K562 treated with DMSO at 1 percent for 4 hours (cell line): Measurements from ENCODE around the gene SPRR2D. TPM values are rescaled to one million over a fixed set of nuclear protein-coding genes. Genes with fewer than 3 reads are reported as not detected.

Experiments used
- total RNA-seq: library from RNA; unstranded; fragments of 300-600 nt; gene quantifications from 2 replicates; pipeline ENCODE4 v1.2.3, GENCODE V29; 2022; ENCODE audit not compliant: insufficient read depth

The SPRR2D gene
- 36.6 and 103 TPM in 2 replicates for total RNA-seq

DNA sequence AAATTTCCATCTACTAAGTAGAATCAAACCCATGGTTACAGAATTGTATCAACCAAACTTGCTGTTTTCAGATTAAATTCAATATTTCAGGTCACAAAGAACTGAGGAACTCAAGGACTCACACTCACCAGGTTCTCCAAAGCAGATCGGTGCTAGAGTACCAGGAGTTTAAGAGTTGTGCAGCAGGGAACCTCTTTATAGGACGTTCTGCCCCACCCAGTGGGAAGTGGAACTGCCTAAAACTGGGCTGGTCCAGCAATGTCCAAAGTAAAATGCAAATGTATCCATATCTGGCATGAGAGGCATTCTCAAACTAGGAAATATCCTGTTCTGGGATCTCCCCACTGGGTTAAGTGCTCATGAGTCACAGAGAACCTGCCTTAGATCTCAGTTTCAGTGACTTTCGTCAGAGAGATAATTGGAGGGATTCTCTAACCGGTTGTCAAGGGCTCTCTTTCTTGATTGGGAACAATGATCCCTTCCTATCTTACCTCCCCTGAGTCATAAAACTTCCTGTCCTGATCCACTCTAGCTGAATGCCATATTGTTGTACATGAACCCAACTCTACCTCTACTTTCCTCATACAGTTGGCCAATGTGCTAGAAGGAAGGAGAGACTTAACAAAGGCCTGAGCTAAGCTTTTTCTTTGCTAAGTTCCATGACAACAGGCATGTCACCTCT, at the start of gene SPRR2D:
Gene SPRR2D (minus strand): TSS at position 171 of the 682 bp plus-strand sequence. CDS start 774 bp downstream, outside the sequence.

DNA sequence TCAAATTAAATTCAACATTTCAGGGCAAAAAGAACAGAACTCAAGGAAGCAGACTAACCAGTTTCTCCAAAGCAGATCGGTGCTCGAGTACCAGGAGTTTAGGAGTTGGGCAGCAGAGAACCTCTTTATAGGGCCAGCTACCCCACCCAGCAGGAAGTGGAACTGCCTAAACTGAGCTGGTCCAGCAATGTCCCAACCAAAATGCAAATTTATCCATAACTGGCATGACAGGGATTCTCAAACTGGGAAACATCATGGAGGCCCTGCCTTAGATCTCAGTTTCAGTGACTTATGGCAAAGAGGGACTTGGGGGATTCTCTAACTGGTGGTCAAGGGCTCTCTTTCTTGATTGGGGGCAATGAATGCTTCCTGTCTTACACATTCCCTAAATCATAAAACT, 30.6 kb upstream of the SPRR2D start, which contains the start of gene SPRR2B:
Gene SPRR2B (minus strand): TSS at position 101 of the 400 bp plus-strand sequence. CDS start 772 bp downstream, outside the sequence.

DNA sequence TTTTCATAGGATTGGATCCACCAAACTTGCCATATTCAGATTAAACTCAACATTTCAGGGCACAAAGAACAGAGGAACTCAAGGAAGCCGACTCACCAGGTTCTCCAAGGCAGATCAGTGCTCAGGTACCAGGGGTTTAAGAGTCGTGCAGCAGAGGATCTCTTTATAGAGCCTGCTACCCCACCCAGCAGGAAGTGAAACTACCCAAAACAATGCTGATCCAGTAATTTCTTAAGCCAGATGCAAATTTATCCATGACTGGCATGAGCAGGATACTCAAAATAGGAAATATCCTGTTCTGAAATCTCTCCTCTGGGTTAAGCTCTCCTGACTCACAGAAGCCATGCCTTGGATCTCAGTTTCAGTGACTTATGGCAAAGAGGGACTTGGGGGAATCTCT, 16.5 kb upstream of the SPRR2D start, which contains the start of gene SPRR2A:
Gene SPRR2A (minus strand): TSS at position 138 of the 400 bp plus-strand sequence. CDS start 777 bp downstream, outside the sequence.

DNA sequence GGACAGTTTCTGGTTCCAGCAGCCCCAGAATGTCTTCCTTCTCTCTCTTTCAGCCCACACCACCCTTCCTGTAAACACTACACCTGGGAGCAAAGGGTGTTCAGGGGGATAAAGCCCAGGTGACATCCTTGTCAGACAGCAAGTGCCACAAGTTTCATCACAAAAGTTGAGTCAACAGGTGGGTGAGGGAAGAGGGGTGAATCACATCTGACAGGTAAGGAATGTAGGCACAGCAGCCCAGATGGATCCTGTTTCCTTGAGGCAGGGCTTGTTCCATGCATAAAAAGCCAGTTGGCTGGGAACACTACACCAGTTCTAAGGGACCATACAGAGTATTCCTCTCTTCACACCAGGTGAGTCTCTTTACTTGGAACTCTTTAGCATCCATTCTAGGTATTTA, 10.0 kb downstream of the SPRR2D start, which contains the start of gene SPRR1B:
Gene SPRR1B (plus strand): TSS at position 309 of the 400 bp plus-strand sequence. CDS start 1,143 bp downstream, outside the sequence.

DNA sequence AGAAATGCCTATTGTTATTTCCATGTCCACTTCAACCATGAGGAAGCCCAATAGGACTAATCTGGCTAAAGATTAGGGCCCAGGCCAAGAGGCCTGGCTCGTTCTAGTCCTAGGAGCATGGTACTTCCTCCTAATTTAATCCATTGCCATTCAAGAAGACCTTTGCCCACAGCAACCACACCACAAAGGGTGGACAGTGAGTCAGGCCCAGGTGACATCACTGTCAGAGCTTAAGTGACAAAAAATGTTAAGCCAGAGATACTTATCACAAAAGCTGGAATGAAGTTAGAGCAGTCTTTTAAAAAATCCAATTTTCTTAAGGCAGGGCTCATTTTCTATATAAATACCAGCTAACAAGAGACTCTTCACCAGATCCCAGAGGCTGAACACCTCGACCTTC, 39.5 kb downstream of the SPRR2D start, which contains the start of gene SPRR3:
Gene SPRR3 (plus strand): TSS at position 368 of the 400 bp plus-strand sequence. CDS start 1,272 bp downstream, outside the sequence.

Other genes starting within 250 kb of the SPRR2D start
- gene LCE1D, start 244.4 kb downstream of the SPRR2D start, total RNA-seq: not detected in 2 replicates
- gene LCE1C, start 234.5 kb downstream of the SPRR2D start, total RNA-seq: not detected in 2 replicates
- gene LCE1B, start 229.1 kb downstream of the SPRR2D start, total RNA-seq: not detected in 2 replicates
- gene LCE1A, start 213.6 kb downstream of the SPRR2D start, total RNA-seq: not detected in 2 replicates
- gene LCE6A, start 198.3 kb downstream of the SPRR2D start, total RNA-seq: not detected in 2 replicates
- gene LCE7A, start 181.1 kb downstream of the SPRR2D start, total RNA-seq: not detected in 2 replicates
- gene SMCP, start 162.8 kb downstream of the SPRR2D start, total RNA-seq: not detected in 2 replicates
- not detected in 2 replicates for gene IVL, start 132.6 kb downstream of the SPRR2D start, total RNA-seq
- gene SPRR5, start 93.9 kb downstream of the SPRR2D start, total RNA-seq: not detected in 2 replicates
- gene SPRR4, start 70.5 kb downstream of the SPRR2D start, total RNA-seq: not detected in 2 replicates
- gene SPRR1A, start 57.0 kb downstream of the SPRR2D start, total RNA-seq: not detected in 2 replicates
- not detected in 2 replicates for gene SPRR3, start 39.4 kb downstream of the SPRR2D start, total RNA-seq
- gene SPRR1B, start 9.9 kb downstream of the SPRR2D start, total RNA-seq: not detected in 2 replicates
- not detected in 2 replicates for gene SPRR2A, start 16.4 kb upstream of the SPRR2D start, total RNA-seq
- not detected in 2 replicates for gene SPRR2B, start 30.5 kb upstream of the SPRR2D start, total RNA-seq
- gene SPRR2E, start 53.4 kb upstream of the SPRR2D start, total RNA-seq: not detected in 2 replicates
- gene SPRR2F, start 72.4 kb upstream of the SPRR2D start, total RNA-seq: not detected in 2 replicates
- gene SPRR2G, start 109.8 kb upstream of the SPRR2D start, total RNA-seq: not detected in 2 replicates
- not detected in 2 replicates for gene LELP1, start 162.3 kb upstream of the SPRR2D start, total RNA-seq
- gene PRR9, start 176.5 kb upstream of the SPRR2D start, total RNA-seq: 1.4 and 1.7 TPM in 2 replicates
- not detected in 2 replicates for gene LORICRIN, start 218.6 kb upstream of the SPRR2D start, total RNA-seq